GM23248 (cell line): ENCODE results near the gene ACLY.
"Not testable (repeated sequence)": the region's sequence is repeated elsewhere in the genome, so short reads cannot be mapped to it uniquely, and the experiment has no call there.

Source experiments
- EZH2 ChIP-seq: fragments of 200-600 bp; sonication (generic); IDR thresholded peaks from 2 replicates; pipeline ENCODE4 v1.6.1; 2018; ENCODE audit warnings: antibody characterized with exemption, mild to moderate bottlenecking; ENCODE audit not compliant: insufficient read depth, poor library complexity, severe bottlenecking
- EZH2phosphoT487 ChIP-seq: fragments of 200-600 bp; sonication (generic); IDR thresholded peaks from 2 replicates; pipeline ENCODE4 v1.6.1; 2018; ENCODE audit warnings: antibody characterized with exemption, moderate library complexity, mild to moderate bottlenecking, low read depth; ENCODE audit not compliant: insufficient read depth

GRCh38 chr17:41931715-41932114 is 13.0 kb upstream of the ACLY start:
- TF ChIP-seq EZH2, EZH2phosphoT487: not testable (repeated sequence)
